Coronary artery (tissue), 2 donors: ENCODE data around the gene STAP1.

ENCODE experiments used
- DNase-seq: peaks from one replicate; pipeline ENCODE4 v3.0.0-alpha.2; 2017; ENCODE audit warnings: low spot score
- H3K27ac ChIP-seq, 2 donors: fragments of 200-600 bp; sonication (generic); one replicate each; pipeline ENCODE4 v1.5.1; 2016 to 2019
- H3K4me3 ChIP-seq: fragments of 200-600 bp; sonication (generic); 2 replicates; pipeline ENCODE4 v1.5.1; 2016; ENCODE audit warnings: mild to moderate bottlenecking, moderate library complexity
- CTCF ChIP-seq: fragments of 200-600 bp; sonication (generic); IDR thresholded peaks from one replicate; pipeline ENCODE4 v1.5.1; 2019; ENCODE audit warnings: antibody characterized with exemption

The STAP1 gene

GRCh38 chr4:67556436-67556835, 2.1 kb upstream of the STAP1 start:
- no peak for TF ChIP-seq CTCF
- no peak for DNase-seq
- no peak overlapping the region for H3K4me3 ChIP-seq
- H3K27ac ChIP-seq: no peak overlapping the region

DNA sequence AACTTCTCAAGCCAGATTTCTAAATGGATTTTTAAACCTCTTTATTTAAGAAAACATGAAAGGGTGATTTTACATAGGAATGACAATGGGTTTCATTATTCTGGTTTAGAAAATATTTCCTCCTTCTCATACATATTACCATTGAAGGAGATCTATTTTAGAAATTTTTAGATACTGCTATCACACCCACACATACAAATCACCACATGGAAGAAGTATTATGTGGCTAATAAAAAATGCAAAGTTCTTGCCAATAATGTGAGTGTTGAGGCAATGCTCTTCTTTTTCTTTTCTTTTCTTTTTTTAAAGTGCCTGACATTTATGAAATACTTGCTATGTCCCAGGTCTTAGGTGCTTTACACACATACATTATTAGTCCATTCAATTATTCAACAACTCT, 6.8 kb downstream of the STAP1 start:
- no peak for DNase-seq
- TF ChIP-seq CTCF: no peak
- H3K4me3 ChIP-seq: no peak overlapping the region
- no peak overlapping the region for H3K27ac ChIP-seq

DNA sequence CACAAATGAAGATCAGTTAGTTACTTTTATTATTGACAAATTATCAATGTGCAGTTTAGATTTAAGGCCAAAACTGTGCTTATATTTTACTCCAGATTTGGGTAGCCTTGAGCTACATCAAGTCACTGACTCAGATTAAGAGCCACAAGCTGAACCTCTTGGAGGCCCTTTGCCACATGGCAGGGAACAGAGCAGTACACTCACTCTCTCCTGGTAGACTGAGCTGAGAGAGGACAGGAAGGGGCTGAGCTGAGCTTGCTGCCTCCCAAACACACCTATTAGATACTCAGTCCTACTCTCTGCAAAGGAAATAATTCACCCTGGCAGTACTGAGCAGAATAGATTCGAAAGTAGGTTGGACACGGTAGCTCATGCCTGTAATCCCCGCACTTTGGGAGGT, 7.8 kb downstream of the STAP1 start:
- no peak overlapping the region for H3K4me3 ChIP-seq
- H3K27ac ChIP-seq: no peak overlapping the region
- TF ChIP-seq CTCF: no peak
- DNase-seq: no peak

DNA sequence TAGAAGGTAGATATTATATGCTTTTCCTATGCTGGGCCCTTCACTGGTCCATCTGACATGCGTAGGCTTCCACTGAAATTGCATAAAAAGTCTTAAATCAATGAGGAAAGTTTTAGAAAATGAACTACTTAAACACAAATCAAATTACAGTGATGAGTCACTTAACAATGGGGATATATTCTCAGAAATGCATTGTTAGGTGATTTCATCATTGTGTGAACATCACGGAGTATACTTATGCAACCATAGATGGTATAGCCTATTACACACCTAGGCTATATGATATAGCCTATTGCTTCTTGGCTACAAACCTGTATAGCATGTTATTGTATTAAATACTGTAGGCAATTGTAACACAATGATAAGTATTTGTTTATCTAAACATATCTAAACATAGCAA, 10.3 kb downstream of the STAP1 start:
- DNase-seq: no peak
- H3K27ac ChIP-seq: no peak overlapping the region
- TF ChIP-seq CTCF: no peak
- H3K4me3 ChIP-seq: no peak overlapping the region

GRCh38 chr4:67570537-67570936, 12.0 kb downstream of the STAP1 start:
- no peak for TF ChIP-seq CTCF
- no peak overlapping the region for H3K4me3 ChIP-seq
- no peak overlapping the region for H3K27ac ChIP-seq
- DNase-seq: no peak

GRCh38 chr4:67571975-67572374, 13.4 kb downstream of the STAP1 start:
- TF ChIP-seq CTCF: no peak
- Histone ChIP-seq H3K4me3 (no peak overlapping the region), H3K27ac (no peak overlapping the region)
- DNase-seq: no peak

GRCh38 chr4:67573193-67573592, 14.7 kb downstream of the STAP1 start:
- no peak for TF ChIP-seq CTCF
- no peak overlapping the region for H3K27ac ChIP-seq
- DNase-seq: no peak
- no peak overlapping the region for H3K4me3 ChIP-seq
